Measurements from ENCODE around the gene NAV3. TPM values are rescaled to one million over a fixed set of nuclear protein-coding genes. Genes with fewer than 3 reads are reported as not detected.

The NAV3 gene
- total RNA-seq, 1 experiment from 2014 or later, result 3.0 TPM

DNA sequence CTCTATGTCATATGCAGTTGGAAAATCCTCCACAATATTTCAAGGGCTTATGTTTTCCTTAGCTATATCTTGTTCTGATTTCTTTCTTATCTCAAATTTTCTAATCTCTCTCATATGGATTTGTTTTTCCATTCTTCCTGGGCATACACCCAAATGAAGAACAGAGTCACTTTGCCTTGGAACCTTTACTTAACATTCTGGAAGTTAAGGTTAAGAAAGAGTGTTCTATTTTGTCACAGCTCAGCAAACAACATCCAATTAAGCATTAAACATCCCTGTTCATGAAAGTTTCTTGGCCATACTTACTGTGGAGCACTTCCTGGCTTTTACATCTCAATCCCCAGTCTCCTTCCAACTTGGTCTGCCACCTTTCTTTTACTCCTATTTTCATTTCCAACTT lies 5.3 kb downstream of the NAV3 start:
- H3K4me3 Mint-ChIP-seq, result no peak overlapping the region
- H3K14ac ChIP-seq (ENCODE audit: insufficient read depth, low read length), result no peak overlapping the region
- no peaks in the 10 kb centered on the region; the same call in 1 of the 2 replicates for H3K27me3 Mint-ChIP-seq (ENCODE audit: low read depth)

More for the DNA sequence above, 5.3 kb downstream of the NAV3 start:
- no peak for DNase-seq
- no peak overlapping the region for H2AK5ac ChIP-seq (ENCODE audit: insufficient read length, low read length)
- Mint-ChIP-seq H3K36me3 (ENCODE audit: insufficient read depth in 1 of 3, low read depth in 3 of 3) (no peaks in the 10 kb centered on the region), H3K9me3 (no peaks in the 10 kb centered on the region), H3K27ac (no peak overlapping the region), H3K4me1 (peaks cover 3 to 4% of the 10 kb centered on the region in 2 experiments; a peak in 3 of 4 replicates)
- H3K56ac ChIP-seq (ENCODE audit: insufficient read length, low read depth, low read length), result no peak overlapping the region
- H4K5ac ChIP-seq (ENCODE audit: insufficient read length, low read depth, low read length), result no peak overlapping the region
- H3K4ac ChIP-seq (ENCODE audit: low read depth, low read length), result no peak overlapping the region
- no peak overlapping the region for H2BK15ac ChIP-seq (ENCODE audit: low read depth, low read length)
- H4K20me1 ChIP-seq (ENCODE audit: control insufficient read depth, insufficient read depth, insufficient read length), result no peaks in the 10 kb centered on the region
- no peaks in the 10 kb centered on the region for H3K23me2 ChIP-seq (ENCODE audit: insufficient read length, low read depth, low read length, poor library complexity, severe bottlenecking)
- no peak overlapping the region for H3K27ac ChIP-seq (ENCODE audit: insufficient read length, low read depth, low read length)
- no peak overlapping the region for H2AFZ ChIP-seq (ENCODE audit: low read length)
- no peak overlapping the region for H4K8ac ChIP-seq (replicated peaks; ENCODE audit: insufficient read length, low read depth, low read length)
- H2BK12ac ChIP-seq (ENCODE audit: insufficient read length, low read depth, low read length), result no peak overlapping the region
- H3K4me2 ChIP-seq (ENCODE audit: insufficient read depth, insufficient read length, low read length), result no peak overlapping the region
- TF ChIP-seq, protein P1, sequence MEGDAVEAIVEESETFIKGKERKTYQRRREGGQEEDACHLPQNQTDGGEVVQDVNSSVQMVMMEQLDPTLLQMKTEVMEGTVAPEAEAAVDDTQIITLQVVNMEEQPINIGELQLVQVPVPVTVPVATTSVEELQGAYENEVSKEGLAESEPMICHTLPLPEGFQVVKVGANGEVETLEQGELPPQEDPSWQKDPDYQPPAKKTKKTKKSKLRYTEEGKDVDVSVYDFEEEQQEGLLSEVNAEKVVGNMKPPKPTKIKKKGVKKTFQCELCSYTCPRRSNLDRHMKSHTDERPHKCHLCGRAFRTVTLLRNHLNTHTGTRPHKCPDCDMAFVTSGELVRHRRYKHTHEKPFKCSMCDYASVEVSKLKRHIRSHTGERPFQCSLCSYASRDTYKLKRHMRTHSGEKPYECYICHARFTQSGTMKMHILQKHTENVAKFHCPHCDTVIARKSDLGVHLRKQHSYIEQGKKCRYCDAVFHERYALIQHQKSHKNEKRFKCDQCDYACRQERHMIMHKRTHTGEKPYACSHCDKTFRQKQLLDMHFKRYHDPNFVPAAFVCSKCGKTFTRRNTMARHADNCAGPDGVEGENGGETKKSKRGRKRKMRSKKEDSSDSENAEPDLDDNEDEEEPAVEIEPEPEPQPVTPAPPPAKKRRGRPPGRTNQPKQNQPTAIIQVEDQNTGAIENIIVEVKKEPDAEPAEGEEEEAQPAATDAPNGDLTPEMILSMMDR (conservative IDR thresholded peaks at IDR 0.05), result no peak
- no peak overlapping the region for H2BK120ac ChIP-seq (ENCODE audit: low read depth, low read length, poor library complexity, severe bottlenecking)
- no peak overlapping the region for H2BK5ac ChIP-seq (ENCODE audit: insufficient read length, low read length)
- H3K4me1 ChIP-seq (ENCODE audit: insufficient read depth, low read length), result no peaks in the 10 kb centered on the region
- H3T11ph ChIP-seq (ENCODE audit: low read length), result no peak overlapping the region
- no peaks in the 10 kb centered on the region for H3K27me3 ChIP-seq (ENCODE audit: insufficient read depth, low read length)
- H3K23ac ChIP-seq (ENCODE audit: insufficient read length, low read depth, low read length), result no peak overlapping the region
- no peaks in the 10 kb centered on the region for H3K79me2 ChIP-seq (ENCODE audit: insufficient read depth, low read length)
- no peak overlapping the region for H4K91ac ChIP-seq (ENCODE audit: insufficient read length, low read depth, low read length)
- no peaks in the 10 kb centered on the region for H3K79me1 ChIP-seq (ENCODE audit: insufficient read depth, low read depth, low read length, poor library complexity, severe bottlenecking)
- no peak overlapping the region for H2BK20ac ChIP-seq (ENCODE audit: low read depth, low read length, poor library complexity, severe bottlenecking)
- no peaks in the 10 kb centered on the region for H3K9me3 ChIP-seq (ENCODE audit: control insufficient read depth, low read depth, low read length)
- no peak overlapping the region for H3K18ac ChIP-seq (ENCODE audit: insufficient read length, low read depth, low read length)
- no peak overlapping the region for H3K9ac ChIP-seq (ENCODE audit: extremely low read depth, insufficient read length, low read length)
